Aorta (tissue), 5 donors: ENCODE results near the gene CS. TPM values are rescaled to one million over a fixed set of nuclear protein-coding genes. Genes with fewer than 3 reads are reported as not detected.

Source experiments
- ATAC-seq: fragments of 200-7000 bp; cut with Tn5 transposase; one replicate; pipeline ENCODE4 v1.9.1; 2022; ENCODE audit warnings: moderate library complexity; ENCODE audit not compliant: low FRiP score
- DNase-seq, 2 donors: peaks; one replicate each; pipeline ENCODE4 v3.0.0-alpha.2; 2020
- H3K27ac ChIP-seq, 2 donors: one replicate each; pipeline ENCODE4 v1.5.1; 2013; ENCODE audit warnings: low read length in 2 of 2, mild to moderate bottlenecking in 2 of 2, moderate library complexity in 2 of 2, control low read depth in 1 of 2, inconsistent platforms in 1 of 2, low read depth in 1 of 2
- H3K27me3 ChIP-seq, 2 donors: one replicate each; pipeline ENCODE4 v1.6.1; 2013; ENCODE audit warnings: control low read depth in 1 of 2, low read length in 1 of 2, mild to moderate bottlenecking in 1 of 2, moderate library complexity in 1 of 2; ENCODE audit not compliant: insufficient read depth in 2 of 2, control insufficient read depth in 1 of 2
- H3K36me3 ChIP-seq, 2 donors: one replicate each; pipeline ENCODE4 v1.6.1; 2013; ENCODE audit warnings: control low read depth in 1 of 2, low read length in 1 of 2, mild to moderate bottlenecking in 1 of 2; ENCODE audit not compliant: insufficient read depth in 2 of 2, control insufficient read depth in 1 of 2
- H3K4me1 ChIP-seq, 2 donors: one replicate each; pipeline ENCODE4 v1.6.1; 2013; ENCODE audit warnings: low read length in 2 of 2, control low read depth in 1 of 2, mild to moderate bottlenecking in 1 of 2, moderate library complexity in 1 of 2; ENCODE audit not compliant: insufficient read depth in 2 of 2, control insufficient read depth in 1 of 2
- H3K4me3 ChIP-seq, 2 donors: one replicate each; pipeline ENCODE4 v1.5.1; 2013; ENCODE audit warnings: low read length in 2 of 2, control low read depth in 1 of 2, mild to moderate bottlenecking in 1 of 2
- H3K9me3 ChIP-seq: one replicate; pipeline ENCODE4 v1.6.1; 2013; ENCODE audit warnings: mild to moderate bottlenecking, low read length; ENCODE audit not compliant: control insufficient read depth
- whole genome bisulfite sequencing, 2 donors: extraction: QIAGEN DNeasy Blood & Tissue Kit; methylation state at CpG; one replicate each; pipeline ENCODE4 v1.1.7; 2013; 5-methylcytosine and 5-hydroxymethylcytosine counted together
- intact Hi-C, 2 donors: fragments of 100-400 bp; cut with DNase I; formaldehyde crosslinking; loops; one replicate each; pipeline versions ENCODE4 v1.14.2 to v1.15.0; 2022
- polyA plus RNA-seq, 2 donors: library from polyadenylated mRNA; stranded (reverse); fragments of 200-250 nt; gene quantifications; one replicate each; pipeline ENCODE4 v1.2.3, GENCODE V29; 2013
- total RNA-seq, 2 donors: library from RNA; stranded (reverse); fragmentation: NEBNext Ultra II Directional; extraction: Animal tissue kit (Norgen Biotek cat#: 25700); gene quantifications; one replicate each; pipeline ENCODE4 v1.2.1, GENCODE V29; 2021
- donor health status: healthy with polysubstance abuse.
- donor health status: Bipolar disorder and iron deficiency.
- donor health status: DM: no; HTN: no; CAD: no.
- donor health status: DM: no; HTN: no; CAD: no.
- donor health status: DM: yes; HTN: yes; CAD: no.

Gene CS
- total and polyA plus RNA-seq, 4 donors = 49.5 to 104 (median 79.5) TPM

DNA sequence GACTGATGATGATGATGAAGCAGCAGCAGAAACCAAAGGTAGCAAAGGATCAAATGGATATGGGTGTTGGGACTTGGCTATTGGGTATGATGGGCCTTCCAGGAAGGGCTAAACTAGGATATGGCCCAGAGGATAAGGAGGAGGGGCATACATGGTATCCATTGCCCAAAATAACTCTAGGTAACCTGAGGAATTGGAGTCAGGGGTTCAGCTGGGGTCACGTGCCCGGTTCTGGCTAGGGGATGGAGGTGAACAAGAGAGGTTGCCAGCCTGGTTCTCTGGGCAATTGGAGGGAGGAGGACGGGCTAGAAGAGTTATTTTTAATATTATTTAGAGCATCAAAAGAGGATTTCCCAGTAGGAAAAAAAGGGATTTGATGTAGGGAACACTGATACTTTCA, 39.2 kb downstream of the CS start:
- H3K4me3 ChIP-seq = no peak overlapping the region
- ATAC-seq (no peak), DNase-seq (peak in 1 of 2 donors; percentile 5)
- H3K27ac ChIP-seq = no peak overlapping the region
- no peaks in the 10 kb centered on the region for H3K27me3 ChIP-seq
- 72 to 84% methylated on average over 3 of the region's 3 CpGs for WGBS, 2 donors
- no peaks in the 10 kb centered on the region for H3K36me3 ChIP-seq
- H3K9me3 ChIP-seq = no peaks in the 10 kb centered on the region
- intact Hi-C loops = no loop called here
- peaks cover 0 to 3% of the 10 kb centered on the region in 2 donors for H3K4me1 ChIP-seq

DNA sequence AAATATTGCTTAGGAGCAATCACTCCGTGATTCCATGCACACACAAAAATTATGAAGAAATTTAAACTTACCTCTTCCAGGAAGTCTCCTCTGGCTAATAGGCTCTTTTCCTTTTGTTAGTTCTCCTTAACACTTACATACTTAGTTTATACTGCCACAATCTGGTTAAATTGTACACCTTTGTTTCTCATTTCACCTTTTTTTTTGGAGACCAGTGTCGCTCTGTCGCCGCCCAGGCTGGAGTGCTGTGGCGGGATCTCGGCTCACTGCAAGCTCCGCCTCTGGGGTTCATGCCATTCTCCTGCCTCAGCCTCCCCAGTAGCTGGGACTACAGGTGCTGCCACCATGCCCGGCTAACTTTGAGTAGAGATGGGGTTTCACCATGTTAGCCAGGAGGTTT, 39.8 kb downstream of the CS start:
- H3K4me3 ChIP-seq = no peak overlapping the region
- ATAC-seq (no peak), DNase-seq (peak in 1 of 2 donors; percentile 39)
- intact Hi-C loops = no loop called here
- H3K9me3 ChIP-seq = no peaks in the 10 kb centered on the region
- H3K27me3 ChIP-seq = no peaks in the 10 kb centered on the region
- no peak overlapping the region for H3K27ac ChIP-seq
- WGBS, 2 donors = 93 to 95% methylated on average over 8 of the region's 8 CpGs
- H3K4me1 ChIP-seq = peaks cover 0 to 3% of the 10 kb centered on the region in 2 donors
- H3K36me3 ChIP-seq = no peaks in the 10 kb centered on the region

DNA sequence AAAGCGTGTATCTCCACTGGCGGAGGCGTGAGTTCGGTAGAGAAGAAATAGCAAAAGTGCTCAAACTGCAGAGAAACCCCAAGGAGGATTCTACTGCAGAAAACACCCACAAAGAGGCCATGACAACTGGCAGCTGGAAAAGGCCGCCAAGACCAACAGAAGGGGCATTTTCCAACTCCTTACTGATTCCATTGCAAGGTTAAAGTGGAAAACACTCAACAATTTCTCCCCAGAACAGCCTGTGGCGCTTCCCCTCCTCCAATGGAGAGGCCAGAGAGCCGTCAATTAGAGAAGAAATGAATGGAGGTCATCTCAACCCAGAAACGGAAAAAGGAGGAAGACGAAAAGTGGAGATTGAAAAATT, 41.3 kb downstream of the CS start:
- intact Hi-C loops = loop anchor here in 1 of 2 donors (2.0 to 5.0 kb wide), 2 partner anchors 37 to 68 kb away; partner anchors contain the start of genes NABP2 and RNF41
- H3K4me3 ChIP-seq = peak overlapping the region; percentile 87 to 99
- H3K9me3 ChIP-seq = no peaks in the 10 kb centered on the region
- peaks cover 0 to 4% of the 10 kb centered on the region in 2 donors for H3K36me3 ChIP-seq
- 2% methylated on average over 9 of the region's 9 CpGs for WGBS, 2 donors
- H3K27me3 ChIP-seq = no peaks in the 10 kb centered on the region
- peak overlapping the region in 1 of 2 donors; percentile 72 for H3K27ac ChIP-seq
- DNase-seq (no peak), ATAC-seq (no peak)
- peaks cover 0 to 3% of the 10 kb centered on the region in 2 donors for H3K4me1 ChIP-seq

DNA sequence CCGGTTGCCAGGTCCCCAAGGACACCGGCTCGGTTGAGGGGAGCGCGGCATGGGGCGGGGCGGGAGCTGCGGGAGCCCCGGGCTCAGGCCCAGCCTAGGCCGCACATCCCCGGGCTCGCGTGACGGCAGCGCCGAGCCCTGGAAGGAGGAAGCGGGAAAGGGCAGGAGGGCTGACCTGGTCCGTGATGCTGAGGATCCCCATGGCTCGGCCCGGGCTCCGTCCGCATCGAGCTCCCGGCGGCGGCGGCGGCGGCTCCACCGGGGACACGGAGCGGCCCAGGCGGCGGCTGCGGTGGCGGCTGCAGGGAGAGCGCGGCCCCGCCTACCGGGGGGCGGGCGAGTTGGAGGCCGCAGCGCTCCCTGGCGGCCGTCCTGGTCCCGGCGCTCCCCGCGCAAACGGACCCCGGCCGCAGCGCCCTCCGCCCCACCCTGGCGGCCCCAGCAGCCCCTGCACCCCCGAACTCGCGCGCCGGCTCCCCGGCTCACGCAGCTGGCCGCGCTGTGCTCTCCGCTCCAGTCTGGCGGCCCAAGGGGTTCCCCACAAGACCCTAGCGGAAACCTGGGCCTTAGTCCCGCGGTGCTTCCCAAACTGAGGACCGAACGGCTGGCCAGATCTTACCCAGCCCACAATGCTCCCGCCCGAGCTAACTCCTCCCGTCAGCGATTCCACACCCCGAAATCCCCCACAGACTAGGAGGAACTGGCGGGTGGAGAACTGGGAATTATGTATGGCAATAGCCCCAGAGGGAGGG, 41.9 kb downstream of the CS start, which contains the start of gene ANKRD52:
Gene ANKRD52, minus strand, starts transcription at position 317 of the 752 bp plus-strand sequence. Its CDS starts 115 bp downstream, at position 202.
- peak; percentile 86 to 92 for DNase-seq
- Histone ChIP-seq H3K27me3 (no peaks in the 10 kb centered on the region), H3K4me1 (peaks cover 0 to 3% of the 10 kb centered on the region in 2 donors), H3K36me3 (peaks cover 0 to 5% of the 10 kb centered on the region in 2 donors), H3K4me3 (peak within 1 kb of the TSS; percentile 99 to 100), H3K27ac (peak within 1 kb of the TSS in 1 of 2 donors; percentile 72), H3K9me3 (no peaks in the 10 kb centered on the region)
- intact Hi-C loops = loop anchor here in 1 of 2 donors (2.0 to 5.0 kb wide), 2 partner anchors 36 to 67 kb away; partner anchors contain the start of genes NABP2 and RNF41
- ATAC-seq = peak; percentile 94
- WGBS, 2 donors = 0% methylated on average over 30 to 78 of the region's 78 CpGs

DNA sequence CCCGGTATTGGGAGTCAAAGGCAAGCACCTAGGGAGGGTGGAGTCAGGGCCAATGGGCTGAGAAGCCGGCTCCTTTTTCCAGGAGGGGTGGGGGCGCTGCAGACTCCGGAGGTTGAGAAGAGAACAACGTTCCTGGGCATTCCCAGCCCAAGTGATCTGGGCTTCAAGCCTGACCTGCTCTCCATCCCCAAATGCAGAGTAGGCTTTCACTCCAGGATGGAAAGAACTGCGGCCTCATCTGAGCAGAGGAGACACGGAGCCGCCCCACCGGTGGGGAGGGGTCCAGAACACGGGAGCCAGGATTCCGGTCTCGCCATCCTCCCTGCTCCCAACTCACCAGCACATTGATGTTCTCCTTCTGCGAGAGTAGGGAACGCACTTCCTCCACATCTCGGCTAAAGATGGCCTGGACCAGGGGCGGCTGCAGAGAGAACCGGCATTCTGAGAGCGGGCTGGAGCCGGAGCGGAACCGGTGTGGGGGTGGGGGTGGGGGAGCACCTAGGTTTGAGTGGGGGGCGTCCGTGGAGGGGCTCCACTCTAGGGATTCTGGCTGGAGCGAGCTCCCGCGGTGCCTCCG, 42.6 kb downstream of the CS start:
- Histone ChIP-seq H3K27ac (no peak overlapping the region), H3K36me3 (peaks cover 0 to 11% of the 10 kb centered on the region in 2 donors), H3K4me3 (peak overlapping the region; percentile 99 to 100), H3K27me3 (no peaks in the 10 kb centered on the region), H3K9me3 (no peaks in the 10 kb centered on the region), H3K4me1 (peaks cover 0 to 3% of the 10 kb centered on the region in 2 donors)
- DNase-seq (no peak), ATAC-seq (peak; percentile 30)
- 0 to 1% methylated on average over 25 to 27 of the region's 27 CpGs for WGBS, 2 donors
- intact Hi-C loops = loop anchor here in 1 of 2 donors (2.0 to 5.0 kb wide), 2 partner anchors 35 to 67 kb away; partner anchors contain the start of genes NABP2 and RNF41

DNA sequence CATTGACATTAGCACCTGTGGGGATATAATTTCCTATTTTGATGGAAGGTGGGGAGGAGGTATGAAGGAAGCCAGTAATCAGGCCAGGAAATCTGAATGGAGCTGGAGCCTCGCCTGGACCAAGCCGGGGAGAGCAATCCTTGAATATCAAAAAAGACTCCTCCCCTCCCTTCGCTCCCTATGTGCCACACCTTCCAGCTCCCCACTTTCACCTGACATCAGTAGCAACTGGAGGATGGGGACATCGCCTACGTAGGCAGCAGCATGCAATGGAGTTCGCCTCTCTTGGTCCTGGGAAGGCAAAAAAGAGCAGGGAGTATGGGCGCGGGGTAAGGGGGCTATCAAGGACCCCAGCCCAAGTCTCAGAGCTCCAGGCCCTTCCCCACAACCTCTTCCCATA, 43.1 kb downstream of the CS start:
- Histone ChIP-seq H3K27me3 (no peaks in the 10 kb centered on the region), H3K9me3 (no peaks in the 10 kb centered on the region), H3K27ac (no peak overlapping the region), H3K4me3 (peak overlapping the region; percentile 99 to 100), H3K36me3 (peaks cover 0 to 13% of the 10 kb centered on the region in 2 donors), H3K4me1 (peaks cover 0 to 3% of the 10 kb centered on the region in 2 donors)
- DNase-seq (peak in 1 of 2 donors; percentile 32), ATAC-seq (no peak)
- WGBS, 2 donors = 29 to 30% methylated on average over 8 of the region's 8 CpGs
- intact Hi-C loops = loop anchor here in 1 of 2 donors (5.0 kb wide), 1 partner anchor 35 kb away; the partner anchor contains the start of genes NABP2 and RNF41

DNA sequence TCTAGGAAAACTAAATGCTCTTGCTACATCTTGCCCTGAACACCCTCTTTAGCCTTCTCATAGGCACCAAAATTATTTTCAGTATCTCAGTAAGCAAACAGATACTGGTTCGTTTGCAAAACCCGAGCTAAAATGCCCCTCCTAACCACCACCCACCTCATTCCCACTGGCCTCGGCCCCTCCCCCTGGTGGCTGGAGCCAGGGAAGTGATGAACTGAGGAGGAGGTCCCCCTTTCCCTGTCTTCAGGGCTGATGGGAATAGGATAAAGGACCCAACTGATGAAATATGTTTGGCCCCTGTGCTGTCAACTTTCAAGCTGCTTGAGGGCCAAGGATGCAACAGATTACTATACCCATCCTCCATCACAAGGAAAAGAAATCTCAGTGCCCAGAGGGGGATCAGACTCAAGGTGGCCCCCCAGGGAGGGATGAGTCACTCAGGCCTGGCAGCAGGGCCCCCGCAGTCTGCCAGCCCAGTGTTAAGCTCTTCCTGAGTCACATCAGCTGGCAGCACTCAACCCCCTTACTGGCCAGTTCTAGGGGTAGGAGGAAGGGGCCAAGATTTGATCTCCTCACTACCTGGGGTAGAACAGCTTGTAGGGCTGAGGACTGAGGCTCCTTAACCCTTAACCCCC, 43.7 kb downstream of the CS start:
- Histone ChIP-seq H3K27me3 (no peaks in the 10 kb centered on the region), H3K9me3 (no peaks in the 10 kb centered on the region), H3K27ac (no peak overlapping the region), H3K4me3 (peak overlapping the region in 1 of 2 donors; percentile 99), H3K4me1 (peaks cover 0 to 3% of the 10 kb centered on the region in 2 donors), H3K36me3 (peaks cover 0 to 17% of the 10 kb centered on the region in 2 donors)
- DNase-seq (peak in 1 of 2 donors; percentile 83), ATAC-seq (no peak)
- intact Hi-C loops = loop anchor here in 1 of 2 donors (5.0 kb wide), 1 partner anchor 34 kb away; the partner anchor contains the start of genes NABP2 and RNF41
- 14 to 24% methylated on average over 4 of the region's 4 CpGs for WGBS, 2 donors

DNA sequence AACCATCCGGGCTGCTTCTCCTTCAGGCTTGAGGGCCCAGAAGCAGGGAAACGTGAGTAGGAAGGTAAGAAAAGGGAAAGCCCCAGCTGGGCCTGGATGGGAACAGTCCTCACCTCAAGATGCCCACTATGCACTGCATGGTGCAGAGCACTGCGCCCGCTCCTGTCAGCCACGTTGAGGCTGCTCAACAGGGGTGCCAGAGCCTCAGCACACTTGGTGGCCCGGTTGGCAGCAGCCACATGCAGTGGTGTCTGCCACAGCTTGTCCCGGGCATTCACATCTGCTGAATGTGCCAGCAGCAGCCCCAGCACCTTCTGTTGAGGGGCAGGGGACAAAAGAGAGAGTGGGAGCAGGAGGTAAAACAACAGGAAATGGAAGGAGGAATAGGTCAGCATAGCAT, 44.5 kb downstream of the CS start:
- WGBS, 2 donors = 77 to 80% methylated on average over 7 of the region's 7 CpGs
- no peak overlapping the region for H3K4me3 ChIP-seq
- DNase-seq (no peak), ATAC-seq (no peak)
- H3K27ac ChIP-seq = no peak overlapping the region
- no peaks in the 10 kb centered on the region for H3K9me3 ChIP-seq
- intact Hi-C loops = loop anchor here in 1 of 2 donors (5.0 kb wide), 1 partner anchor 33 kb away; the partner anchor contains the start of genes NABP2 and RNF41
- H3K27me3 ChIP-seq = no peaks in the 10 kb centered on the region
- peaks cover 0 to 17% of the 10 kb centered on the region in 2 donors for H3K36me3 ChIP-seq
- H3K4me1 ChIP-seq = peaks cover 0 to 3% of the 10 kb centered on the region in 2 donors
